Mucosa of descending colon (tissue), 3 donors: ENCODE data around the gene SUFU. TPM values are rescaled to one million over a fixed set of nuclear protein-coding genes. Genes with fewer than 3 reads are reported as not detected.

Experiments used
- ATAC-seq: fragments of 200-7000 bp; cut with Tn5 transposase; one replicate; pipeline ENCODE4 v1.9.1; 2020; ENCODE audit warnings: mild to moderate bottlenecking, moderate library complexity
- DNase-seq, 3 donors: peaks; one replicate each; pipeline ENCODE4 v3.0.0-alpha.2; 2020
- H3K36me3 ChIP-seq: fragments of 200-600 bp; one replicate; pipeline ENCODE4 v1.8.0; 2021; ENCODE audit warnings: low read depth, mild to moderate bottlenecking
- H3K4me1 ChIP-seq: fragments of 200-600 bp; one replicate; pipeline ENCODE4 v1.8.0; 2021; ENCODE audit warnings: low read depth, mild to moderate bottlenecking
- H3K4me3 ChIP-seq: fragments of 200-600 bp; one replicate; pipeline ENCODE4 v1.8.0; 2021; ENCODE audit warnings: mild to moderate bottlenecking
- H3K9me3 ChIP-seq: fragments of 200-600 bp; one replicate; pipeline ENCODE4 v1.8.0; 2021; ENCODE audit warnings: mild to moderate bottlenecking
- intact Hi-C, 2 donors: fragments of 100-400 bp; cut with DNase I in 1 of 2; cut with micrococcal nuclease in 1 of 2; formaldehyde crosslinking; loops; one replicate each; pipeline versions ENCODE4 v1.11.0 to v1.11.1; 2022; cut with DNase I, micrococcal nuclease
- total RNA-seq, 3 donors: library from RNA; stranded (reverse); fragmentation: NEBNext Ultra II Directional in 2 of 3; extraction: Animal tissue kit (Norgen Biotek cat#: 25700) in 2 of 3; gene quantifications; one replicate each; pipeline versions ENCODE4 v1.2.1 to v1.2.4, GENCODE V29; 2021 to 2023
- TF ChIP-seq, protein P1 (sequence below): fragments of 200-600 bp; IDR thresholded peaks from one replicate; pipeline ENCODE4 v1.8.0; 2022; ENCODE audit warnings: antibody characterized with exemption, mild to moderate bottlenecking
- donor health status: DM: no; HTN: no; CAD: no; lungs with moderate emphysema.
- donor health status: DM: no; HTN: no; CAD: no.
- donor health status: DM: no; HTN: yes; CAD: no.

SUFU gene
- total RNA-seq, 3 donors from 2014 or later = 9.0 to 13.9 (median 9.5) TPM

- intact Hi-C loops = loop anchor here in 1 of 2 donors (10.0 kb wide), 1 partner anchor 84 kb away; the partner anchor contains the start of genes ACTR1A and SUFU
- TF ChIP-seq, protein P1, sequence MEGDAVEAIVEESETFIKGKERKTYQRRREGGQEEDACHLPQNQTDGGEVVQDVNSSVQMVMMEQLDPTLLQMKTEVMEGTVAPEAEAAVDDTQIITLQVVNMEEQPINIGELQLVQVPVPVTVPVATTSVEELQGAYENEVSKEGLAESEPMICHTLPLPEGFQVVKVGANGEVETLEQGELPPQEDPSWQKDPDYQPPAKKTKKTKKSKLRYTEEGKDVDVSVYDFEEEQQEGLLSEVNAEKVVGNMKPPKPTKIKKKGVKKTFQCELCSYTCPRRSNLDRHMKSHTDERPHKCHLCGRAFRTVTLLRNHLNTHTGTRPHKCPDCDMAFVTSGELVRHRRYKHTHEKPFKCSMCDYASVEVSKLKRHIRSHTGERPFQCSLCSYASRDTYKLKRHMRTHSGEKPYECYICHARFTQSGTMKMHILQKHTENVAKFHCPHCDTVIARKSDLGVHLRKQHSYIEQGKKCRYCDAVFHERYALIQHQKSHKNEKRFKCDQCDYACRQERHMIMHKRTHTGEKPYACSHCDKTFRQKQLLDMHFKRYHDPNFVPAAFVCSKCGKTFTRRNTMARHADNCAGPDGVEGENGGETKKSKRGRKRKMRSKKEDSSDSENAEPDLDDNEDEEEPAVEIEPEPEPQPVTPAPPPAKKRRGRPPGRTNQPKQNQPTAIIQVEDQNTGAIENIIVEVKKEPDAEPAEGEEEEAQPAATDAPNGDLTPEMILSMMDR = no peak
- H3K9me3 ChIP-seq = no peaks in the 10 kb centered on the region
- H3K4me1 ChIP-seq = peaks cover 4% of the 10 kb centered on the region
- DNase-seq (no peak), ATAC-seq (no peak)
- no peak overlapping the region for H3K4me3 ChIP-seq
- no peaks in the 10 kb centered on the region for H3K36me3 ChIP-seq
Observed at GRCh38 chr10:102588875-102589274, 85.1 kb downstream of the SUFU start.

DNA sequence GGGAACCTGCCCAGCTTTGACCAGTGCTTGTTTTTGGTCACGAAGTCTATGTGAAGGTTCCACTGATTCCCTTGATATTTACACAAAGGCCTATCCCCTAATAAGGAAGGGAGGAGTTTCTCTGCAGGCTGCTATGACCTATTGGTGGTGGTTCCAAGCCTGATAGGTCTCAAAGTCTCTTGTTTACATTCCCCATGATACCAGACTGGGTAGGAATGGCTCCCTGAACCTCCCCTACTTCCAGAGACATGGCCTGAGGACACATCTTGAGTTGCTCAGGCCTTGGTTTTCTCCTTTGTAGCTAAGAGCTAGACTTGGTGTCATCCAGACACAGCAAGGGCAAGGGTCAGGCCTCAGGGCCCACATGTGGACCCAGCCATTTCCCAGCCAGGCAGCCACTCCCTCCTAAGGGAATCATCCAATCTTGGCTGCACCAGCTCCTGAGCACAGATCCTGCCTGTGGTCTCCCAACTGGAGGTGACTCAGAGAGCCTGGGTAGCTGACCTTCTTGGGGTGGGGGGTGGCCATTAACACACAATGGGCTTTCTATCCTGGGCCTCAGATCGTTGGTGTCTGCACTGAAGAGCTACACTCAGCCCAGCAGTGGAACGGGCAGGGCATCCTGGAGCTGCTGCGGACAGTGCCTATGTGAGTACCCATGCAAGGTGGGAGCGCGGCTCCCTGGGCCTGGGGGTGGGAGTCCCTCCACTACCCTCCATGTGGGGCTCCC lies 89.5 kb downstream of the SUFU start:
- intact Hi-C loops = no loop called here
- no peak overlapping the region for H3K4me3 ChIP-seq
- ATAC-seq (no peak), DNase-seq (no peak)
- TF ChIP-seq, protein P1 = no peak
- no peaks in the 10 kb centered on the region for H3K9me3 ChIP-seq
- peaks cover 3% of the 10 kb centered on the region for H3K36me3 ChIP-seq
- peaks cover 4% of the 10 kb centered on the region for H3K4me1 ChIP-seq

- intact Hi-C loops = no loop called here
- no peak for ATAC-seq
Observed at GRCh38 chr10:102593804-102594079, 90.0 kb downstream of the SUFU start.

DNA sequence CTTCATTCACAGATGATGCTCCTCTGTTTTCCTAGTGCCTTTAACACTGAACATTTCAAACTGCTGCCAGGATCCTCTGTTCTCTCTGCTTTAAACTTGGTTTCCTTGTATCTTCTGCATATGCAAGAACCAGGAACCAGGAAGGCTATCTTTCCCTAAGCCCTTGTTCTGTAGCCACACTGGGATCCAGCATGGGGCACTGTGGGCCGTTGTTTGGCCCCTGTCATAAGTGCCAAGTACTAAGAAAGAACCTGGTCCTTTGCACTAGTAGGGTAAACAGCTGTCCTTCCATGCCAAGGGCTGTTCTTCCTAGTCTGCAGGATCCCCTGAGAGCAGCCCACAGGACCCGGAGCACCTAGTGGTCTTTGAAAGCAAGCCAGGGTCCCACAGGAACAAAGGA lies 91.5 kb downstream of the SUFU start:
- Histone ChIP-seq H3K36me3 (peaks cover 3% of the 10 kb centered on the region), H3K4me3 (no peak overlapping the region), H3K4me1 (peaks cover 4% of the 10 kb centered on the region), H3K9me3 (no peaks in the 10 kb centered on the region)
- no peak for ATAC-seq
- TF ChIP-seq, protein P1 = no peak
- intact Hi-C loops = no loop called here
- no peak for DNase-seq

More at GRCh38 chr10:102593804-102594079, 90.0 kb downstream of the SUFU start:
- DNase-seq = no peak
- TF ChIP-seq, protein P1 = no peak
- H3K4me3 ChIP-seq = no peak overlapping the region
- H3K4me1 ChIP-seq = peaks cover 4% of the 10 kb centered on the region
- peaks cover 3% of the 10 kb centered on the region for H3K36me3 ChIP-seq
- no peaks in the 10 kb centered on the region for H3K9me3 ChIP-seq

DNA sequence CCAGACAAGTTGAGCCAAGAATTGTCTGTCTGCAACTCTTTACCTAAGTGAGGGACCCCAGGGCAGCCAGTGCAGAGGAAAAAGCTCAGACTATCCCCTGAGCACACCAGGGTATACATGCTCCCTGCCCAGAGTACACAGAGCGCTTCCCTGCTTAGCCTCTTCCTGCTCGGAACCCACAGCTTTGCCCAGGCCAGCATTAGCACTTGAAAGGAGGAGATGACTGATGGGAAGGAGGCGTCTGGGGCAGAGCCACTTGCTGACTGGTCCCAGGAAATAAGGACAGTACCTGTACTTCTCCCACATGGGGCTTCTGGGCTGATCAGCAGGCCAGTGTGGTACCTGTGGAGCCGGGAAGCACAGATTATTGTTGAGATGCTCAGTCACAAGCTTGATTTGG lies 92.1 kb downstream of the SUFU start:
- no peak overlapping the region for H3K4me3 ChIP-seq
- TF ChIP-seq, protein P1 = no peak
- H3K9me3 ChIP-seq = no peaks in the 10 kb centered on the region
- peaks cover 4% of the 10 kb centered on the region for H3K4me1 ChIP-seq
- peaks cover 3% of the 10 kb centered on the region for H3K36me3 ChIP-seq
- intact Hi-C loops = no loop called here
- DNase-seq (no peak), ATAC-seq (no peak)
